GM13977 (cell line): ENCODE data around the gene PTPRF.

Experiments
- DNase-seq: peaks from one replicate; pipeline ENCODE4 v3.0.0; 2012; ENCODE audit warnings: low spot score
- in situ Hi-C: fragments of 300-500 bp; cut with MboI; formaldehyde crosslinking; loops from one replicate; pipeline ENCODE4 v1.12.0; 2022; ENCODE audit warnings: low sequenced_read_pairs, low pct_unique_long_range_greater_than_20kb, mixed read lengths, inconsistent platforms; ENCODE audit not compliant: unreplicated experiment
- TF ChIP-seq, protein P1 (sequence below): IDR thresholded peaks from 2 replicates; pipeline ENCODE4 v1.5.1; 2012; ENCODE audit warnings: mild to moderate bottlenecking, control low read depth; ENCODE audit not compliant: insufficient read depth; ENCODE audit errors: extremely low read depth, missing control alignments

PTPRF gene

DNA sequence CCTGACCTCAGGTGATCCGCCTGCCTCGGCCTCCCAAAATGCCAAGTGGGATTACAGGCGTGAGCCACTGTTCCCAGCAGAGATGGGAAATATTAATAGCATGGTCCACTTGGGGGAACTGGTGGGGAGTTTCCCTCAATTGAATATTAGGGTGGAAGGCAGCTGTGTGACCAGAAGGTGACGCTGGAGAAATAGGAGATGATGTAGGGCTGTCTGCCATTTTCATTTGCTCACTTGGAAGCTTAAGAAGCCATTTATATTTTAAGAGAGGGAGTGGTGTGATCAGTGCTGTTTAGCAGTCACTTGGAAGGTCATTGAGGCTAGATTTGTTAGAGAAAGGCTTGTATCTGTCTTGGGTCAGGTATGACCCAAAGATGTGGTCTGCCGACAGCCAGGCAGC lies 139.2 kb downstream of the PTPRF start:
- TF ChIP-seq, protein P1, sequence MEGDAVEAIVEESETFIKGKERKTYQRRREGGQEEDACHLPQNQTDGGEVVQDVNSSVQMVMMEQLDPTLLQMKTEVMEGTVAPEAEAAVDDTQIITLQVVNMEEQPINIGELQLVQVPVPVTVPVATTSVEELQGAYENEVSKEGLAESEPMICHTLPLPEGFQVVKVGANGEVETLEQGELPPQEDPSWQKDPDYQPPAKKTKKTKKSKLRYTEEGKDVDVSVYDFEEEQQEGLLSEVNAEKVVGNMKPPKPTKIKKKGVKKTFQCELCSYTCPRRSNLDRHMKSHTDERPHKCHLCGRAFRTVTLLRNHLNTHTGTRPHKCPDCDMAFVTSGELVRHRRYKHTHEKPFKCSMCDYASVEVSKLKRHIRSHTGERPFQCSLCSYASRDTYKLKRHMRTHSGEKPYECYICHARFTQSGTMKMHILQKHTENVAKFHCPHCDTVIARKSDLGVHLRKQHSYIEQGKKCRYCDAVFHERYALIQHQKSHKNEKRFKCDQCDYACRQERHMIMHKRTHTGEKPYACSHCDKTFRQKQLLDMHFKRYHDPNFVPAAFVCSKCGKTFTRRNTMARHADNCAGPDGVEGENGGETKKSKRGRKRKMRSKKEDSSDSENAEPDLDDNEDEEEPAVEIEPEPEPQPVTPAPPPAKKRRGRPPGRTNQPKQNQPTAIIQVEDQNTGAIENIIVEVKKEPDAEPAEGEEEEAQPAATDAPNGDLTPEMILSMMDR: no peak
- in situ Hi-C loops: no loop called here
- DNase-seq: no peak

DNA sequence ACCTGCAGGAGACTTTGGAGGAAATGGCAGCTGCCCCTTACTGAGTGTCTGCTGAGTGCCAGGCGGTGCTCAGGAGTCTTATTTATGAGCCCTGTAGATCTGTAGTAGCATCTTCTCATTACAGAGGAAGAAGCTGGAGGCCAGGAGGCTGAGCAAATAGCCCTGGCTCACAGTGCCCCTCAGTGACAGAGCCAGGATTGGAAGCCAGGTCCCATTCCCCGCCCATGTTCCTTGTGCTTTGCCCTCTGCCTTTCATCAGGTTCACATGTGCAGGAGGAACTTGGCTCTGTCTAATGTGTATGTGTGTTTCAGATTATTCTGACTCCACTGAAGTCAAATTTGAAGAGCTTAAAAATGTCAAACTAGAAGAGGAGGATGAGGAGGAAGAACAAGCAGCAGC lies 140.5 kb downstream of the PTPRF start:
- DNase-seq: no peak
- in situ Hi-C loops: no loop called here
- TF ChIP-seq, protein P1: no peak

DNA sequence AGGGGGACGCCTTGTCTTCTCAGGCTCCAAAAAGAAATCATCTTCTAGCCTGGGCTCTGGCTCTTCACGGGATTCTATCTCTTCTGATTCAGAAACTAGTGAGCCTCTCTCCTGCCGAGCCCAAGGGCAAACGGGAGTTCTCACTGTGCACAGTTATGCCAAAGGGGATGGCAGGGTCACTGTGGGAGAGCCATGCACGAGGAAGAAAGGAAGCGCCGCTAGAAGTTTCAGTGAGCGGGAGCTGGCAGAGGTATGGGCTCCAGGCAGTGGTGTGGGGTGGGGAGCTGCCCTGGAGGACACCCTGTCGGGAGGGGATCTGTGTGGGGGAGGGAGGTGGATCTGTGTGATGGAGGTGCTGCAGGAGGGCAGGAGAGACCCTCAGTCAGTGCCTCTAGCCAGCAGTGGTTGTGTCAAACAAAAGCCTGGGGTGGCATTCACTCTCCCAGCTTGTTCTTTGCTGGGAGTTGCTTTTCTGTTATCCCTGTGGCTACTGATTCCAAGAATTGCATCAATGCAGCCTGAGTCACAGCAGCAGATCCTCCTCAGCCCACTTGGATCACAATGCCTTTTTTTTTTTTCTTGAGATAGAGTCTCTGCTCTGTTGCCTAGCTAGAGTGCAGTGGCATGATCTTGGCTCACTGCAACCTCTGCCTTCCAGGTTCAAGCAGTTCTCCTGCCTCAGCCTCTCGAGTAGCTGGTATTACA lies 141.1 kb downstream of the PTPRF start:
- DNase-seq: no peak
- in situ Hi-C loops: no loop called here
- TF ChIP-seq, protein P1: no peak

DNA sequence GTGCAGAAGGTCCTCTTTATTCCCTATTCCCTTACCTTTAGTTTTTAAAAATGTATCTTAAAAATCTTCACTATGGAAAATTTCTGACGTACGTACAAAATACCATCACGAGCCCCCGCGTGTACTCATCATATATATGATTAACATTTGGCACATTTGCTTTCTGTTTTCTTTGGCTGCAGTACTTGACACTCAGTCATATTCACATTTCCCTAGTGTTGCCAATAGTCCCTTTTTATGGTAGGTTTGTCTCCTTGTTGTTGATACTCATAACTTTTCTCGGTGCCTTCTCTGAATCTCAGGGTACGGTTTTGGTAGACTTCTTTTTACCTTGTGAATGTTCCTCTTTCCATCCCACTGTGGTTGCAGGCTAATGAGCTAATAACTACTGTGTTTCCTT lies 142.6 kb downstream of the PTPRF start:
- TF ChIP-seq, protein P1: no peak
- no peak for DNase-seq
- in situ Hi-C loops: no loop called here
